Thoracic aorta (tissue), 2 donors: Measurements from ENCODE around the gene NIPBL. TPM values are rescaled to one million over a fixed set of nuclear protein-coding genes. Genes with fewer than 3 reads are reported as not detected.

Source experiments
- ATAC-seq: fragments of 150-250 bp; one replicate; pipeline ENCODE4 v1.8.0; 2017; ENCODE audit warnings: low read depth; ENCODE audit not compliant: insufficient number of reproducible peaks, low FRiP score
- DNase-seq: peaks from one replicate; pipeline ENCODE4 v3.0.0-alpha.2; 2020; ENCODE audit warnings: low spot score
- H3K27ac ChIP-seq, 2 donors: fragments of 200-600 bp; sonication (generic); 1 replicate in 1 of 2; 2 replicates in 1 of 2; pipeline ENCODE4 v1.5.1; 2016; ENCODE audit warnings: mild to moderate bottlenecking in 2 of 2, moderate library complexity in 2 of 2
- H3K27me3 ChIP-seq: fragments of 200-600 bp; sonication (generic); replicated peaks from 2 replicates; pipeline ENCODE4 v1.6.0; 2016; ENCODE audit warnings: mild to moderate bottlenecking; ENCODE audit not compliant: insufficient read depth
- H3K36me3 ChIP-seq: fragments of 200-600 bp; sonication (generic); one replicate; pipeline ENCODE4 v1.5.1; 2016
- H3K4me1 ChIP-seq, 2 donors: fragments of 200-600 bp; sonication (generic); 1 replicate in 1 of 2; 2 replicates in 1 of 2; pipeline versions ENCODE4 v1.5.1 to v1.6.0; 2016; ENCODE audit warnings: low read depth in 2 of 2, mild to moderate bottlenecking in 1 of 2; ENCODE audit not compliant: control insufficient read depth in 1 of 2
- H3K4me3 ChIP-seq: fragments of 200-600 bp; sonication (generic); 2 replicates; pipeline ENCODE4 v1.5.1; 2016; ENCODE audit warnings: mild to moderate bottlenecking
- H3K9me3 ChIP-seq: fragments of 200-600 bp; sonication (generic); 2 replicates; pipeline ENCODE4 v1.5.1; 2016
- total RNA-seq, 2 donors: library from RNA; depleted of rRNA; stranded (reverse); fragments of >200 nt; gene quantifications; one replicate each; pipeline versions ENCODE4 v1.1.0 to v1.2.3, GENCODE V29; 2016
- TF ChIP-seq, protein P1 (sequence below): fragments of 200-600 bp; sonication (generic); IDR thresholded peaks from one replicate; pipeline ENCODE4 v1.5.1; 2019; ENCODE audit warnings: antibody characterized with exemption

Gene NIPBL
- total RNA-seq, 2 donors from 2014 or later, result 38.6 to 50.8 TPM

DNA sequence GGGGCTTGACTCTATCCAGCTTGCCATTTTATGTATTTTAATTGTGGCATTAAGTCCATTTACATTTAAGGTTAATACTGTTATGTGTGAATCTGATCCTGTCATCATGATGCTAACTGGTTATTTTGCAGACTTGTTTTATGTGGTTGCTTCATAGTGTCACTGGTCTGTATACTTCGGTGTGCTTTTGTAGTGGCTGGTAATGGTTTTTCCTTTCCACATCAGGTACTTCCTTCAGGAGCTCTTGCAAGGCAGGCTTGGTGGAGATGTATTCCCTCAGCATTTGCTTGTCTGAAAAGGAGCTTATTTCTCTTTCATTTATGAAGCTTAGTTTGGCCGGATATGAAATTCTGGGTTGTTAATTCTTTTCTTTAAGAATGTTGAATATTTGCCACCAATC, 226.7 kb downstream of the NIPBL start:
- Histone ChIP-seq H3K9me3 (peaks cover 14% of the 10 kb centered on the region), H3K27me3 (no peaks in the 10 kb centered on the region), H3K4me1 (no peaks in the 10 kb centered on the region), H3K36me3 (peaks cover 37% of the 10 kb centered on the region), H3K4me3 (no peak overlapping the region), H3K27ac (no peak overlapping the region)
- DNase-seq (no peak), ATAC-seq (no peak)
- TF ChIP-seq, protein P1, sequence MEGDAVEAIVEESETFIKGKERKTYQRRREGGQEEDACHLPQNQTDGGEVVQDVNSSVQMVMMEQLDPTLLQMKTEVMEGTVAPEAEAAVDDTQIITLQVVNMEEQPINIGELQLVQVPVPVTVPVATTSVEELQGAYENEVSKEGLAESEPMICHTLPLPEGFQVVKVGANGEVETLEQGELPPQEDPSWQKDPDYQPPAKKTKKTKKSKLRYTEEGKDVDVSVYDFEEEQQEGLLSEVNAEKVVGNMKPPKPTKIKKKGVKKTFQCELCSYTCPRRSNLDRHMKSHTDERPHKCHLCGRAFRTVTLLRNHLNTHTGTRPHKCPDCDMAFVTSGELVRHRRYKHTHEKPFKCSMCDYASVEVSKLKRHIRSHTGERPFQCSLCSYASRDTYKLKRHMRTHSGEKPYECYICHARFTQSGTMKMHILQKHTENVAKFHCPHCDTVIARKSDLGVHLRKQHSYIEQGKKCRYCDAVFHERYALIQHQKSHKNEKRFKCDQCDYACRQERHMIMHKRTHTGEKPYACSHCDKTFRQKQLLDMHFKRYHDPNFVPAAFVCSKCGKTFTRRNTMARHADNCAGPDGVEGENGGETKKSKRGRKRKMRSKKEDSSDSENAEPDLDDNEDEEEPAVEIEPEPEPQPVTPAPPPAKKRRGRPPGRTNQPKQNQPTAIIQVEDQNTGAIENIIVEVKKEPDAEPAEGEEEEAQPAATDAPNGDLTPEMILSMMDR, result no peak

DNA sequence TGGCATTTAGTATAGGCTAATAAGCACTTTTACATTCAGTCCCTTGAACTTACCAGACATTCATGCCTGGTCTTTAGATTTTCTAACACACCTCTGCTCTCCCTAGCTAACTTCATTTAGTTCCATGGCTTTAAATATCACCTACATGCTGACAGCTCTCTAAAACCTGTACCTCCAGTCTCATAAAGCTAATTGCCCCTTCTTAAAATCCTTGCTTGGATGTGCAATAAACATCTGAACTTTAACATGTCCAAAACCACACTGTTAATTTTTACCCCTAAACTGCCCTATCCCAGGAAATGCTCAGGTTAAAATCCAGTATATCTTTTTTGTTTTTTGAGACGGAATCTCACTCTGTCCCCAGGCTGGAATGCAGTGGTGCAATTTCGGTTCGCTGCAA, 232.8 kb downstream of the NIPBL start:
- Histone ChIP-seq H3K9me3 (no peaks in the 10 kb centered on the region), H3K4me1 (no peaks in the 10 kb centered on the region), H3K27me3 (no peaks in the 10 kb centered on the region), H3K27ac (no peak overlapping the region), H3K36me3 (peaks cover 59% of the 10 kb centered on the region), H3K4me3 (no peak overlapping the region)
- DNase-seq (no peak), ATAC-seq (no peak)
- TF ChIP-seq, protein P1, result no peak

DNA sequence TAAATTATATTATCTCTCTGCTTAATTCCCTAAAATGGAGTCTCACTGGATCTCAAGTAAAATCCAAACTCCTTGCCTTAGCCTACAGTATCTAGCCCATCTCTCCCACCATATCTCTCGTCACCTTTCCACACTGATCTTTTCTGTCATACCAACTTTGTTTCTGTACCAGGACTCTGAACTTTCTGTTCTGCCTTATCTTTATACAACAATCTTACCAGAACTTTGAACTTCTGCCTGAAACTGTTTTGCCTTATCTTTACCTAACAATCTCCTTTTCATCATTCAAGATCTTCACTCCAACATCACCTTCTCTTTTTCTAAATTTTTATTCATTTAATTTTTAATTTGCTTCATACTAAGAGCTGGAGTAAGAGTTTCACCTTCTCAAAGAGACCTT, 233.6 kb downstream of the NIPBL start:
- H3K27me3 ChIP-seq, result no peaks in the 10 kb centered on the region
- no peak overlapping the region for H3K27ac ChIP-seq
- H3K36me3 ChIP-seq, result peaks cover 58% of the 10 kb centered on the region
- ATAC-seq, result no peak
- H3K4me3 ChIP-seq, result no peak overlapping the region
- H3K4me1 ChIP-seq, result no peaks in the 10 kb centered on the region
- no peaks in the 10 kb centered on the region for H3K9me3 ChIP-seq
- DNase-seq, result no peak
- TF ChIP-seq, protein P1, result no peak

DNA sequence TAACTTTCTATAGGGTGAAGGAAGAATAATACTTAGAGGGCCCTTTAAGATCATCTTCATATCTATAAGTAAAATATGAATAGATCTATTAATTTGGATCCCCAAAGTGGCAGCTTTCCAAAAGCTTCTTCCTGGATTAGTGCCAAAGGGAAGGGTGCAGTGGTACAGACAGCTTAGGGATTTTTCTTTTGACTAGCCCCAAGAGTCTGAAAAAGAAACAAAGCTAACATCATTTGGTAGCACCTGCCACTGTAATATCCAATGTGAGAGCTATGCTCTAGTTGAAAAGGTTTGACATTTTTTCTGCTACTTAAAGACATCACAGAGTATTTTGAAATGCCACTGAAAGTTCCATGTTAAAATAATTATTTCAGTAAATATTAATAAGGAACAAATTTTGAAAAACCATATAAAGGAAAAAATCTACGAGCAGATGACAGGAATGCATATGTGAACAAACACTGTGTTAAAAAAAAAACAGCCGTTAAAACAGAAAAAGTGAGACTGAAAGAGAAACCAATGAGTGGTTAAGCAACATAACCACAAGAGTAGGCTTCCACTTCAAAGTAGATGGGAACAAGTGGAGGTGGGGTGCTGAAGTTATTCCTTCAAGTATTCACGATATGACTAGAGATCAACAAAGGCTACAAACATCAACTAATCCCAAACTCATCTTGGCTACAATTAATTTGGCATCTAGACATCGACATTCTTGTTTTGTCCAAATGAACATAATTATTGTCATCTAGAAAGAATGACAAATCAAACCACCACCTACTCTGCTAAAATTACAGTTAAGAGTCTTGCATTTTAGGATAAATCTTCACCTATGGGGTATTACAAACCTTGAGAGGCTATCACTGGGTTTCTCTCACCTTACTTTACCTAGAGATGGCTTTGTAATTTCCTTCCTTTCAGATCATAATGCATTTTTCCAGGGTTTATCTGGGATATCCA, 235.1 kb downstream of the NIPBL start:
- Histone ChIP-seq H3K4me1 (no peaks in the 10 kb centered on the region), H3K9me3 (no peaks in the 10 kb centered on the region), H3K27ac (no peak overlapping the region), H3K4me3 (no peak overlapping the region), H3K36me3 (peaks cover 48% of the 10 kb centered on the region), H3K27me3 (no peaks in the 10 kb centered on the region)
- DNase-seq, result no peak
- TF ChIP-seq, protein P1, result no peak
- no peak for ATAC-seq

DNA sequence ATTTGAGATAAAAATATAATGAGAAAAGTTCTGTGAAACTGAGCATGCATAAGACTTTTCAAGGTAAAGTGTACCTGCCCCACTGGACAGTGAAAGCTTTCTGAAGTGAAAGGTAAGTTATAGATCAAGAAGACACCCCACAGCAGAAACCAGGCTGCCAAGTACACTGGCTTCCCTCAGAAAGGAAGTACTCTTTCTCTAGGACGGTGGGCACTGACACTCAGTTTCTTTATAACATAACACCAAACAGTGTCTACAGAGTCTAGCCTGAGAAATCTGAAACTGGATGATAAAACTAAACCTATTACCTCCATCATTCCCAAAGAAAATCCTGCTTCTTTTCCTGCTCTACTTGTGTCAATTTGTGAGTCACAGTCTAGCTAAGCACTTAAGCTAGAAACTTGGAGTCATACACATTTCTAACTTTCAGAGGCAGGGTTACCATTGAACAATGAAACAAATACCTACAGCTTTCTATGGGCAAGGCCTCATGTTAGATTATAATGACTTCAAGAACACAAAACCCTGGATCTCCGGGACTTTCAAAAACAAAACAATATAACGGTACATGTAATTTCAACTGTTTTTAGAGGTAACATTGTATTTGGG, 235.9 kb downstream of the NIPBL start:
- H3K4me1 ChIP-seq, result no peaks in the 10 kb centered on the region
- ATAC-seq (no peak), DNase-seq (no peak)
- H3K27ac ChIP-seq, result no peak overlapping the region
- H3K4me3 ChIP-seq, result no peak overlapping the region
- peaks cover 43% of the 10 kb centered on the region for H3K36me3 ChIP-seq
- no peaks in the 10 kb centered on the region for H3K9me3 ChIP-seq
- TF ChIP-seq, protein P1, result no peak
- H3K27me3 ChIP-seq, result no peaks in the 10 kb centered on the region
